Measurements from ENCODE around the gene SCGB1A1. TPM values are rescaled to one million over a fixed set of nuclear protein-coding genes. Genes with fewer than 3 reads are reported as not detected.

Gene SCGB1A1
- total RNA-seq, 2 experiments from 2014 or later: not detected

- intact Hi-C loops (cut with micrococcal nuclease; ENCODE audit: unreplicated experiment): no loop called here
- no peak overlapping the region for H3K27ac ChIP-seq (ENCODE audit: low read depth, low read length, poor library complexity, severe bottlenecking)
- TF ChIP-seq CTCF (conservative IDR thresholded peaks at IDR 0.05; ENCODE audit: low read length) (no peak), EZH2phosphoT487 (IDR thresholded peaks at IDR 0.05; ENCODE audit: borderline replicate concordance, low read depth, low read length) (no peak)
- no TSS peak for BruUV-seq (replicated peaks)
- no peak overlapping the region for H3K4me3 ChIP-seq (ENCODE audit: low read depth, low read length, poor library complexity, severe bottlenecking)
- DNase-seq (ENCODE audit: low spot score): no peak
- POLR2A ChIA-PET: no interaction called here
- H3K79me2 ChIP-seq (ENCODE audit: insufficient read depth, low read depth, low read length): no peaks in the 10 kb centered on the region
- no peak overlapping the region for H2AFZ ChIP-seq (ENCODE audit: low read length)
- no peaks in the 10 kb centered on the region for H3K4me1 ChIP-seq (ENCODE audit: insufficient read depth, low read length, poor library complexity, severe bottlenecking)
- no peaks in the 10 kb centered on the region for H3K36me3 ChIP-seq (ENCODE audit: insufficient read depth, low read length)
- no peak overlapping the region for H3K4me2 ChIP-seq (ENCODE audit: low read length)
- H3K9me3 ChIP-seq (ENCODE audit: low read length): no peaks in the 10 kb centered on the region
- H3K9me2 ChIP-seq (ENCODE audit: insufficient read depth, low read length): no peaks in the 10 kb centered on the region
- no peaks in the 10 kb centered on the region for H4K20me1 ChIP-seq (ENCODE audit: insufficient read depth, low read length)
- CTCF ChIA-PET (ENCODE audit: unreplicated experiment): no interaction called here
Observed at GRCh38 chr11:62399878-62400266, 19.0 kb upstream of the SCGB1A1 start.

- intact Hi-C loops (cut with micrococcal nuclease; ENCODE audit: unreplicated experiment): no loop called here
- POLR2A ChIA-PET: no interaction called here
- no TSS peak for BruUV-seq (replicated peaks)
Observed at GRCh38 chr11:62400281-62400680, 18.6 kb upstream of the SCGB1A1 start.

GRCh38 chr11:62400760-62401159 lies 18.1 kb upstream of the SCGB1A1 start:
- no peaks in the 10 kb centered on the region for H3K4me1 ChIP-seq (ENCODE audit: insufficient read depth, low read length, poor library complexity, severe bottlenecking)
- intact Hi-C loops (cut with micrococcal nuclease; ENCODE audit: unreplicated experiment): no loop called here
- no TSS peak for BruUV-seq (replicated peaks)
- ChIA-PET POLR2A (no interaction called here), CTCF (ENCODE audit: unreplicated experiment) (no interaction called here)
- DNase-seq (ENCODE audit: low spot score): no peak
- H3K9me3 ChIP-seq (ENCODE audit: low read length): no peaks in the 10 kb centered on the region
- H3K36me3 ChIP-seq (ENCODE audit: insufficient read depth, low read length): no peaks in the 10 kb centered on the region
- H3K79me2 ChIP-seq (ENCODE audit: insufficient read depth, low read depth, low read length): no peaks in the 10 kb centered on the region
- H4K20me1 ChIP-seq (ENCODE audit: insufficient read depth, low read length): no peaks in the 10 kb centered on the region
- H2AFZ ChIP-seq (ENCODE audit: low read length): no peak overlapping the region
- no peak for TF ChIP-seq CTCF (conservative IDR thresholded peaks at IDR 0.05; ENCODE audit: low read length)
- TF ChIP-seq EZH2phosphoT487 (IDR thresholded peaks at IDR 0.05; ENCODE audit: borderline replicate concordance, low read depth, low read length): no peak
- no peak overlapping the region for H3K4me2 ChIP-seq (ENCODE audit: low read length)
- no peak overlapping the region for H3K4me3 ChIP-seq (ENCODE audit: low read depth, low read length, poor library complexity, severe bottlenecking)
- no peaks in the 10 kb centered on the region for H3K9me2 ChIP-seq (ENCODE audit: insufficient read depth, low read length)
- no peak overlapping the region for H3K27ac ChIP-seq (ENCODE audit: low read depth, low read length, poor library complexity, severe bottlenecking)

More at GRCh38 chr11:62400281-62400680, 18.6 kb upstream of the SCGB1A1 start:
- no peaks in the 10 kb centered on the region for H3K79me2 ChIP-seq (ENCODE audit: insufficient read depth, low read depth, low read length)
- TF ChIP-seq EZH2phosphoT487 (IDR thresholded peaks at IDR 0.05; ENCODE audit: borderline replicate concordance, low read depth, low read length) (no peak), CTCF (conservative IDR thresholded peaks at IDR 0.05; ENCODE audit: low read length) (no peak)
- H3K27ac ChIP-seq (ENCODE audit: low read depth, low read length, poor library complexity, severe bottlenecking): no peak overlapping the region
- H3K4me3 ChIP-seq (ENCODE audit: low read depth, low read length, poor library complexity, severe bottlenecking): no peak overlapping the region
- no peak for DNase-seq (ENCODE audit: low spot score)
- H3K9me3 ChIP-seq (ENCODE audit: low read length): no peaks in the 10 kb centered on the region
- no peak overlapping the region for H3K4me2 ChIP-seq (ENCODE audit: low read length)
- no peaks in the 10 kb centered on the region for H4K20me1 ChIP-seq (ENCODE audit: insufficient read depth, low read length)
- CTCF ChIA-PET (ENCODE audit: unreplicated experiment): no interaction called here
- H3K4me1 ChIP-seq (ENCODE audit: insufficient read depth, low read length, poor library complexity, severe bottlenecking): no peaks in the 10 kb centered on the region
- H2AFZ ChIP-seq (ENCODE audit: low read length): no peak overlapping the region
- H3K9me2 ChIP-seq (ENCODE audit: insufficient read depth, low read length): no peaks in the 10 kb centered on the region
- no peaks in the 10 kb centered on the region for H3K36me3 ChIP-seq (ENCODE audit: insufficient read depth, low read length)
